SIG-M5 treated with dmso at 0.1 percent for 504 hours (cell line): ENCODE measurements around the gene TMEM53.
A peak's percentile ranks its signal among the peaks of the same experiment; 100 is the strongest.

Source experiments
- DNase-seq: peaks from one replicate; lab custom pipeline; 2025; ENCODE audit not compliant: unreplicated experiment; lab: John Stamatoyannopoulos, UW

TMEM53 gene

GRCh38 chr1:44631647-44632539 lies 42.4 kb downstream of the TMEM53 start:
- peak; percentile 83 for DNase-seq

GRCh38 chr1:44631333-44631646 lies 43.0 kb downstream of the TMEM53 start:
- DNase-seq: no peak

- no peak for DNase-seq
Measured at GRCh38 chr1:44630116-44630515, 44.2 kb downstream of the TMEM53 start.

GRCh38 chr1:44628962-44629756 lies 45.1 kb downstream of the TMEM53 start:
- DNase-seq: peak; percentile 19

DNA sequence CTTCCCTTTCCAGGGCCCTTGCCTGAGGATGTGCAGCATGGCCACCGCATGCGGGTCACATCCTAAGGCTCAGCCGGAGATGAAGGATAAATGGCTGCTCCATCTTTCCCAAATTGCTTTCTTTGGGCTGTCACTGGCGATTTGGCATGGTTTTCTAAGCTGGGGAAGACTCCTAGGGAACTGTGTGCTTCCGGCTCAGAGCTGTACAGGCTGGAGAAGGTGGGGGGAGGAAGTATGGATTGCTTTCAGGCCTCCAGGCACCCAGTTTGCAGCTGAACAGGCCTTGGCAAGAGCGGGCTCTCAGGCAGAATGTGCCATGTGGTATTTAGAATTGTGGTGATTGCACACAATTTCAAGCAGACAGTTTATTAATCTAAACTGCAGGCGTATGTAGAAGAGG lies 48.9 kb downstream of the TMEM53 start:
- no peak for DNase-seq

GRCh38 chr1:44624268-44624901 lies 49.9 kb downstream of the TMEM53 start:
- DNase-seq: no peak

GRCh38 chr1:44621841-44622286 lies 52.4 kb downstream of the TMEM53 start:
- DNase-seq: no peak

DNA sequence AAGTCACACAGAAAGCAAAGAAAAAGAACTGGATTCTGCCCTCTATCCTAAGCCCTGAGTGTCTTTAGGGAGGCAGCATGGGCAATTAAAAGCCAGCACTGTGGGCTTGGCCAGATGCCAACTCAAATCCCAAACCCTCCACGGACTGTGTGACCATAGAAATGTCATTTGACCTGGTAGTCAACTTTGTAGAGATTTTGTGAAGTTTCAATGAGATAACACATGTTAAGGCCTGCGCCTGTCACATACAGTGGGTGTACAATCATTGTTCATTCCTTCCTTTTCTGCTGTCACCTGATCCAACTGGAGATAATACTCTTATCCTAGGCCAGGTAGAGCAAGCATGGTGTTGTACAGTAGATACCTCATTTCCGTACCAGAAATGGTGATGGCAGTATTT lies 54.2 kb downstream of the TMEM53 start:
- no peak for DNase-seq

DNA sequence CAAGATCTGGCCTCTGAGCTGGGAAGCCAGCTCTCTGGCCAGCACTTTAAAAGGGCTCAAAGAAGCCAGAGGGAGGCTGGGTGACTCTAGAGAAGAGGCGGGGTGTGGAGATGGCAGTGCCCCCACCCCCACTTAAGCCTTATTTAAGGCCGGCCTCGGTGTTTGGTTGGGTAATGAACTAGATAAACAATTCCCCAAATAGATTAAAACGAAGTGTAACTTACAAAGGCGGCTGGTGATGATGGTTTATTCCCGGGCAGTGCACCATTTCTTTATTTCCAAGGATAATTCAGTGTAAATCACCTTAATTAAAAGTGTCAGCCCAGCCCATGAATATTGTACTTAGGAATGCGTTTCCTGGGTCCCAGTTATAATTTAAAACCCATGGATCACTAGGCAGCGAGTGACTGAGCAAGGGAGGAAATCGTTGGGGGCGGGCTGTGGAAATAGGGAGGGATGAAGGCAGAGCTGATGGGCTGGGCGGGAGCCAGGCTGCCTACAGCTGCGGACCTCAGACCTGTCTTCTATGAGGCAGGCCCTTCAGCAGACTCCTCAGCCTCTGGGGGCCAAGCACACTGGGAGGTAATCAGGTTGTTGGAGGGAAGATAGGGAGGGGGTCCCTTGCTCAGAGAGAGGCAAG lies 54.9 kb downstream of the TMEM53 start:
- no peak for DNase-seq

DNA sequence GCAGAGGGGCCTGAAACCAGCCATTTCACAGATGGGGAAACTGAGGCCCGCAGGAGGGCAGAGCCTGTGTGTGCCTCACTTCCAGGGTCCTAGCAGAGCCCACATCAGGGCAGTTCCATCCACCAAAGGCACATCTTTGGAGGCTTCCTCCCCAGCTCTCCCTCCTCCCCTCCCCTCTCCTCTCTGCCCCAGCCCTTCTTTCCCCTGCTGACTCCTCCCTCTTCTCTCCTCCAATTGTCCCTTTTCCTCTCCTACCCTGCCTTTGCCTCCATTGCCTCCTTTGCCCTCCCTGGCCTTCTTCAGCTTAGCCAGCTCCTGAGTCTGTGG lies 56.6 kb downstream of the TMEM53 start:
- no peak for DNase-seq

DNA sequence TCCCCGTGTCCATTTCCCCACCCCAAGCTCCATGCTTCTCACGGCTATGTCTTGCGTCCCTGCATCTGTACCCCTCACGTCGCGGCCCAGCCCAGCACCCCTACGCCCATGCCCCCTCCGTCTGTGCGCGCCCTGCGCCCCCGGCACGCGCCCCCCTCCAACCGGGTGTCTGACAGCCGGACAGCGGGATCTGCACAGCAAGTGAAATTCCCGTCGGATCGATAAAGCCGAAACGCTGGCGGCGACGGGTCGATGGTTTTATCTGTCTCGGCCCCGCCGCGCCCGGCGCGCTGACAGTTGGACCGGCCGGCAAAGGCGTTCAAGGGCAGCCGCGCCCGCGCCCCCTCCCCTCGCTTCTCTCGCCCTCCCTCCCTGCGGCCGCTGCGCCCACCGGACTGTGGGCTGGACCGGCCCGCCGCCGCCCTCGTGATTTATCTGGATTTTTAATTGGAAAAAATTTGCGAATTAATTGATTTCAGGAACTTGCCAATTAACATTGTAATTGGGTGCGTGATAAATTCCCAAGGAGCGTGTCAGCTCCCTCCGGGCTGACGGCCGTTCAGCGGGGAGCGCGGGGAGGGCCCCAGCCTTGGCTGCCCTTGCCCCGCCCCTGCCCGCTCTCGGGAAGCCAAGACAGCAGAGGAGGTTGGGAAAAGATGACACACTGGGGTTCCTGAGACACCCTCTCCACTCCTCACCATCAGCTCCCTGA lies 57.1 kb downstream of the TMEM53 start:
- no peak for DNase-seq

- DNase-seq: no peak
Measured at GRCh38 chr1:44616284-44616990, 57.8 kb downstream of the TMEM53 start.

- DNase-seq: no peak
Measured at GRCh38 chr1:44613941-44614340, 60.3 kb downstream of the TMEM53 start.

DNA sequence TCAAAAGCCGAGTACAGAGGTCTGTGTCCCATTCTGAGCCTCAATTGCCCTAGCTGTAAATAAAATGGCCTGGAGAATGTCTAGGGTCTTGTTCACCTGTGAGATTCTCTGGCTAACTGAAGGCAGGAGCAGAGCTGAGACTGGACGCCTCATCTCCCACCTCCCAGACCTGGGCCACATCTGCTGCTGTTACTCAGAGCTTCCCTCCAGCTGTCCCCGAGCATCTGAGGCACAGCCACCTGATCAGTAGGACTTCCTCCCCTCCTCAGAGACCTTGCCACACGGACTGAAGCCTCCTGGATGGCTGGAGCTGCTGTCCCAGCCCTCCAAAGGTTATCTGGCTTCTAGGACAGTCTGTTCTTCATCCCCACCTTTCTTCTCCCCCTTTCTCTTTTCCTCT lies 62.4 kb downstream of the TMEM53 start:
- DNase-seq: no peak

DNA sequence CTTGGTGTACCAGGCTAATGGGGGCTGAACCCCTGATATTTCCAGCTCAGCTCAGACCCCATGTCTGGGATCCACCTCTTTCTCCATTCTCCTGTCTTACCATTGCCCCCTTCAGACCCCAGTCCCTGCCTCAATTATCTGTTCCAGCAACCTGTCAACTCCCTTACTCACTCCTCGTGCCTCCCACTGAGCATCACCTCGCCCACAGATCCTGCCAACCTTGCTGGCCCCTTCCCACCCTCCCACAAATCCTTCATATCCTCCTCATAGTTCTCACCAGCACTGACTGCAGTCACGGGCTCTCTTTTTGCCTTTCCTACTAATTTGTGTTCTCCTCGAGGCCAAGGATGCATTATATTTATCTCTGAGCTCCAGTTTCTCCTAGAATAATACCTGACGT lies 62.9 kb downstream of the TMEM53 start:
- no peak for DNase-seq

DNA sequence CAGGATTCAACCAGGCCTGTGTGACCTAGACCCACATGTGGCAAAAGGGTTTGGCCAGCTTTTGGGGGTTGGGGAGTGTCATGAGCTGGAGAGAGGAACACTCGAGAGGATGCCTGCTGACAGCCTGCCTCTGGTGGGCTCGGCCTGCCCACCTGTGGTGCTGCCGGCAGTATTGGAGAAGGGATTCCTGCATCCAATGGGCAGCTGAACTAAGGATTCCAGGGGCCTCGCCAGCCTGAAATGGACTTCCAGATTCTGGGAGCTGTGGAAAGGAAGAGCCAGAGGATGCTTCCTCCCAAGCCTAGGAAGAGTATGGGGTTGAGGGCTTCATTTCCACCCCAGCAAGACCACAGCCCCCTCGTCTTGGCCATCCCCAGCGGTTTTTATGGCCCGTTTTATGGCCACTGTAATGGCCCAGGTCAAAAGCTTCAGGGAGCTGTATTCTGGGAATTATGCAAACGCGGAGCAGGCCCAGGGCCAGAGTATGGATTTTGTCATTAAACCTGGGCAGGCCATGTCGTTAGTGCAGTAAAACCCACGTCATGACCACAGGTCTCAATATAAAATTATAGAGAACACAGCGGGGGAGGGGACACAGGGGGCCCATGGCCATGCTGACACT lies 63.6 kb downstream of the TMEM53 start:
- no peak for DNase-seq

DNA sequence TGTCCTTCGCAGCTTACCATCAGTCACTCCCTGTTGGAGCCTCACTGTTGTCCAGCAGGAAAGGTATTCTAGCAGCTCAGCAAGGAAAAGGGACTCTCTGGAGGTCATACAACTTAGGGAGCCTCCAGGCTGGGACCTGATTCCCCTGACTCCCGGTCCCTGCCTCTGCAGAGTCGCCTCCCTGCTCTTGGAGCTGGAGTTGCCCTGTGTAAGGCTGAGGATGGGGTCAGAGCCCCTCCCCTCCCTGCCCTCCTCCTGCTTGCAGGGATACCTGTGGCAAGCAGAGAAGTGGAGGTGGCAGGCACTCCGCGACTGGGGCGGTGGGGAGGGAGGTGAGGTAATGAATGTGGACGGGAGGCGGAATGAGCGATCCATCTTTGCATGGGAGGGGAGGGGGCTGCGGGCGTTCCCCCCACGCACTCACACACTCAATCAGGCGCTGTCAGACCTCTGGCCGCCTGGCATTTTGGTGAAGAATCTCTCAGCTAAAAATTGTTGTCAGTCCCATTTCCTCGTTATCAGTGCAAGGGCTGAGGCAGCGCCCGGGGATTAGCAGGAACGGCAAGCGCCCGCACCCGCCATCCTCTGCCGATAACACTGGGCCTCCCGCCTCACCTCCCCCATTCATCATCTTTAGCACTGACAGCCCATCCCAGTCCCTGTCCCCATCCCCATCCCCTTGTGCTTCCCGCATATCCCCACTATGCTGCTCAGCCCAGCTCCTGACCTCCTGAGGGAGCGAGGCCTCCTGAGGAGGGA lies 64.3 kb downstream of the TMEM53 start:
- DNase-seq: no peak

GRCh38 chr1:44609412-44609767 lies 64.9 kb downstream of the TMEM53 start:
- DNase-seq: no peak

GRCh38 chr1:44608141-44608540 lies 66.1 kb downstream of the TMEM53 start:
- DNase-seq: no peak
